ENCODE results near the gene BAIAP2. TPM values are rescaled to one million over a fixed set of nuclear protein-coding genes. Genes with fewer than 3 reads are reported as not detected.

Gene BAIAP2
- total RNA-seq, 1 donor from 2014 or later: 51.4 TPM

- no peak overlapping the region for H2AFZ ChIP-seq (ENCODE audit: low read depth, low read length)
- DNase-seq (ENCODE audit: low read depth): peak; percentile 29
Measured at GRCh38 chr17:81101614-81102306, 66.8 kb downstream of the BAIAP2 start.

GRCh38 chr17:81102352-81102751, 67.4 kb downstream of the BAIAP2 start:
- no peak for TF ChIP-seq EZH2 (IDR thresholded peaks at IDR 0.05; ENCODE audit: insufficient read depth, low read length)
- TF ChIP-seq, protein P1, sequence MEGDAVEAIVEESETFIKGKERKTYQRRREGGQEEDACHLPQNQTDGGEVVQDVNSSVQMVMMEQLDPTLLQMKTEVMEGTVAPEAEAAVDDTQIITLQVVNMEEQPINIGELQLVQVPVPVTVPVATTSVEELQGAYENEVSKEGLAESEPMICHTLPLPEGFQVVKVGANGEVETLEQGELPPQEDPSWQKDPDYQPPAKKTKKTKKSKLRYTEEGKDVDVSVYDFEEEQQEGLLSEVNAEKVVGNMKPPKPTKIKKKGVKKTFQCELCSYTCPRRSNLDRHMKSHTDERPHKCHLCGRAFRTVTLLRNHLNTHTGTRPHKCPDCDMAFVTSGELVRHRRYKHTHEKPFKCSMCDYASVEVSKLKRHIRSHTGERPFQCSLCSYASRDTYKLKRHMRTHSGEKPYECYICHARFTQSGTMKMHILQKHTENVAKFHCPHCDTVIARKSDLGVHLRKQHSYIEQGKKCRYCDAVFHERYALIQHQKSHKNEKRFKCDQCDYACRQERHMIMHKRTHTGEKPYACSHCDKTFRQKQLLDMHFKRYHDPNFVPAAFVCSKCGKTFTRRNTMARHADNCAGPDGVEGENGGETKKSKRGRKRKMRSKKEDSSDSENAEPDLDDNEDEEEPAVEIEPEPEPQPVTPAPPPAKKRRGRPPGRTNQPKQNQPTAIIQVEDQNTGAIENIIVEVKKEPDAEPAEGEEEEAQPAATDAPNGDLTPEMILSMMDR (IDR thresholded peaks at IDR 0.05; ENCODE audit: insufficient read depth, low read depth, low read length): no peak
- no peaks in the 10 kb centered on the region for H3K27me3 ChIP-seq (ENCODE audit: insufficient read depth, low read length)
- no peak overlapping the region for H3K4me3 ChIP-seq (ENCODE audit: insufficient read depth, low read depth, low read length)
- H3K4me1 Mint-ChIP-seq (ENCODE audit: low read depth, unreplicated experiment): peaks cover 6% of the 10 kb centered on the region
- no peaks in the 10 kb centered on the region for H3K36me3 ChIP-seq (ENCODE audit: insufficient read depth, low read length)
- DNase-seq (ENCODE audit: low read depth): no peak
- no peak overlapping the region for H3K4me2 ChIP-seq (ENCODE audit: low read length)
- peaks cover 15% of the 10 kb centered on the region for H4K20me1 ChIP-seq (ENCODE audit: insufficient read depth, low read length)
- FAIRE-seq: no peak
- no peaks in the 10 kb centered on the region for H3K9me3 Mint-ChIP-seq (ENCODE audit: unreplicated experiment)
- peaks cover 6% of the 10 kb centered on the region for H3K36me3 Mint-ChIP-seq (ENCODE audit: low read depth, unreplicated experiment)
- H3K27ac Mint-ChIP-seq (ENCODE audit: unreplicated experiment): no peak overlapping the region
- peak overlapping the region; percentile 34 for H3K4me3 Mint-ChIP-seq (ENCODE audit: unreplicated experiment)
- H2AFZ ChIP-seq (ENCODE audit: low read depth, low read length): no peak overlapping the region
- no peak overlapping the region for H3K27ac ChIP-seq (ENCODE audit: low read depth, low read length)
- no peaks in the 10 kb centered on the region for H3K27me3 Mint-ChIP-seq (ENCODE audit: low read depth, unreplicated experiment)
- no peaks in the 10 kb centered on the region for H3K79me2 ChIP-seq (ENCODE audit: insufficient read depth, low read length)
- H3K9ac ChIP-seq (ENCODE audit: low read length): no peak overlapping the region
- H3K4me1 ChIP-seq (ENCODE audit: insufficient read depth, low read length): peaks cover 16% of the 10 kb centered on the region
- no peaks in the 10 kb centered on the region for H3K9me3 ChIP-seq (ENCODE audit: insufficient read depth, low read depth, low read length)

More at GRCh38 chr17:81101614-81102306, 66.8 kb downstream of the BAIAP2 start:
- no peaks in the 10 kb centered on the region for H3K9me3 ChIP-seq (ENCODE audit: insufficient read depth, low read depth, low read length)
- H3K4me3 ChIP-seq (ENCODE audit: insufficient read depth, low read depth, low read length): no peak overlapping the region
- TF ChIP-seq EZH2 (IDR thresholded peaks at IDR 0.05; ENCODE audit: insufficient read depth, low read length): no peak
- TF ChIP-seq, protein P1 (IDR thresholded peaks at IDR 0.05; ENCODE audit: insufficient read depth, low read depth, low read length): peak; percentile 97
- Mint-ChIP-seq H3K36me3 (ENCODE audit: low read depth, unreplicated experiment) (peaks cover 3% of the 10 kb centered on the region), H3K9me3 (ENCODE audit: unreplicated experiment) (no peaks in the 10 kb centered on the region), H3K4me3 (ENCODE audit: unreplicated experiment) (no peak overlapping the region), H3K4me1 (ENCODE audit: low read depth, unreplicated experiment) (peaks cover 8% of the 10 kb centered on the region), H3K27me3 (ENCODE audit: low read depth, unreplicated experiment) (no peaks in the 10 kb centered on the region), H3K27ac (ENCODE audit: unreplicated experiment) (no peak overlapping the region)
- peaks cover 15% of the 10 kb centered on the region for H4K20me1 ChIP-seq (ENCODE audit: insufficient read depth, low read length)
- no peak for FAIRE-seq
- no peak overlapping the region for H3K27ac ChIP-seq (ENCODE audit: low read depth, low read length)
- H3K36me3 ChIP-seq (ENCODE audit: insufficient read depth, low read length): no peaks in the 10 kb centered on the region
- no peaks in the 10 kb centered on the region for H3K79me2 ChIP-seq (ENCODE audit: insufficient read depth, low read length)
- H3K27me3 ChIP-seq (ENCODE audit: insufficient read depth, low read length): no peaks in the 10 kb centered on the region
- H3K9ac ChIP-seq (ENCODE audit: low read length): no peak overlapping the region
- peaks cover 22% of the 10 kb centered on the region for H3K4me1 ChIP-seq (ENCODE audit: insufficient read depth, low read length)
- H3K4me2 ChIP-seq (ENCODE audit: low read length): no peak overlapping the region

DNA sequence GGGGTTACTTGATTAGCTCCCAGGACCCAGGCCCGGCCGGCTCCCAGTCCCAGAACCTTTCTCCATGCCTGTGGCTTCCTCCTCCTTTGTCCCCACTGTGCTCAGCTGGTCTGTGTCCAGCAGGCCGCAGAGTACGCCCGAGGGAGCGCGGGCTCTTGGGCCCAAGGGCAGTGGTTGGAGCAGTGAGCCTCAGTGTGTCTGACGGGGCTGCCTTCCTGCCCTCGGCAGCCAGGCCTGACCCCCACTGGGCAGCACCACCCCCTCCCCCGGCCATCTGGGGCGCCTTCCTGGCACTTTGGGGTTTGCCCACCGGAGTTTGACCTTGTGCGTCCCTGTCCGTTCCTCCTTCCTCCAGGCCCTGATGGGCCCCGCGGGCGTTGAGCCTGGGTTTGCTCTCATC, 67.9 kb downstream of the BAIAP2 start:
- peaks cover 5% of the 10 kb centered on the region for H3K4me1 Mint-ChIP-seq (ENCODE audit: low read depth, unreplicated experiment)
- no peak overlapping the region for H3K4me3 Mint-ChIP-seq (ENCODE audit: unreplicated experiment)
- no peak overlapping the region for H3K27ac Mint-ChIP-seq (ENCODE audit: unreplicated experiment)
- Histone ChIP-seq H3K27me3 (ENCODE audit: insufficient read depth, low read length) (no peaks in the 10 kb centered on the region), H3K79me2 (ENCODE audit: insufficient read depth, low read length) (no peaks in the 10 kb centered on the region), H3K4me1 (ENCODE audit: insufficient read depth, low read length) (peaks cover 11% of the 10 kb centered on the region), H4K20me1 (ENCODE audit: insufficient read depth, low read length) (peaks cover 15% of the 10 kb centered on the region), H3K4me2 (ENCODE audit: low read length) (no peak overlapping the region), H3K9me3 (ENCODE audit: insufficient read depth, low read depth, low read length) (no peaks in the 10 kb centered on the region), H2AFZ (ENCODE audit: low read depth, low read length) (no peak overlapping the region), H3K4me3 (ENCODE audit: insufficient read depth, low read depth, low read length) (no peak overlapping the region), H3K36me3 (ENCODE audit: insufficient read depth, low read length) (no peaks in the 10 kb centered on the region), H3K9ac (ENCODE audit: low read length) (no peak overlapping the region), H3K27ac (ENCODE audit: low read depth, low read length) (no peak overlapping the region)
- FAIRE-seq (no peak), DNase-seq (ENCODE audit: low read depth) (no peak)
- TF ChIP-seq EZH2 (IDR thresholded peaks at IDR 0.05; ENCODE audit: insufficient read depth, low read length): no peak
- TF ChIP-seq, protein P1 (IDR thresholded peaks at IDR 0.05; ENCODE audit: insufficient read depth, low read depth, low read length): no peak
- no peaks in the 10 kb centered on the region for H3K27me3 Mint-ChIP-seq (ENCODE audit: low read depth, unreplicated experiment)
- peaks cover 6% of the 10 kb centered on the region for H3K36me3 Mint-ChIP-seq (ENCODE audit: low read depth, unreplicated experiment)
- no peaks in the 10 kb centered on the region for H3K9me3 Mint-ChIP-seq (ENCODE audit: unreplicated experiment)
